Measurements from ENCODE around the gene TPCN1. TPM values are rescaled to one million over a fixed set of nuclear protein-coding genes. Genes with fewer than 3 reads are reported as not detected.

The TPCN1 gene
- total and polyA plus RNA-seq, 2 of the 8 experiments (the other 6 are each of a cell fraction or from before 2014, with no cell fraction given): 14.9 to 21.4 TPM

- H3K9me3 ChIP-seq (ENCODE audit: insufficient read depth in 2 of 2, low read depth in 1 of 2, low read length in 1 of 2): no peaks in the 10 kb centered on the region; a peak in 1 of 4 replicates
- no peak overlapping the region for H3K4me3 ChIP-seq (ENCODE audit: extremely low read depth in 1 of 4, insufficient read depth in 2 of 4, low read depth in 3 of 4, low read length in 4 of 4)
- H2BK12ac ChIP-seq (ENCODE audit: low read depth, low read length): 0 out of 2 replicates have a peak overlapping the region, but pooled peaks have one; percentile 39
- H3K36me3 ChIP-seq (ENCODE audit: control insufficient read depth in 2 of 4, insufficient read depth in 4 of 4, low read length in 3 of 4): no peaks in the 10 kb centered on the region
- no peaks in the 10 kb centered on the region for H4K20me1 ChIP-seq (replicated peaks in 1 of 2; ENCODE audit: control insufficient read depth in 1 of 2, insufficient read depth in 2 of 2, low read length in 2 of 2)
- no peak overlapping the region for H3K56ac ChIP-seq (replicated peaks; ENCODE audit: insufficient read length, low read depth, low read length)
- no peak overlapping the region for H2BK120ac ChIP-seq (replicated peaks; ENCODE audit: low read depth, low read length)
- no peak overlapping the region for H4K91ac ChIP-seq (replicated peaks; ENCODE audit: insufficient read length, low read length)
- H4K5ac ChIP-seq (ENCODE audit: insufficient read length, low read depth, low read length): no peak overlapping the region
- no peak overlapping the region for H2BK20ac ChIP-seq (ENCODE audit: low read length)
- POLR2A ChIA-PET (ENCODE audit: partially characterized antibody): interaction anchor here (1.1 to 6.8 kb wide), 5 partner anchors 9 to 63 kb away, joined by 3 to 31 read pairs (median 3); partner anchors contain the start of genes DDX54, RITA1 and TPCN1
- no peak overlapping the region for H3K23ac ChIP-seq (ENCODE audit: insufficient read length)
- no peak overlapping the region for H3K14ac ChIP-seq (ENCODE audit: insufficient read length)
- no peak overlapping the region for H3K4me2 ChIP-seq (ENCODE audit: insufficient read depth in 1 of 2, low read depth in 2 of 2, low read length in 2 of 2)
- H3K4ac ChIP-seq (replicated peaks; ENCODE audit: insufficient read length, low read depth, low read length): no peak overlapping the region
- no peaks in the 10 kb centered on the region for H3K79me2 ChIP-seq (ENCODE audit: control insufficient read depth in 1 of 2, insufficient read depth in 2 of 2, low read length in 2 of 2)
- H2BK15ac ChIP-seq (ENCODE audit: low read length): no peak overlapping the region
- H3K79me1 ChIP-seq (ENCODE audit: low read depth, low read length): no peaks in the 10 kb centered on the region
- CTCF ChIA-PET (ENCODE audit: partially characterized antibody): interaction anchor here (0.5 to 1.8 kb wide), 6 partner anchors 22 to 1759 kb away, joined by 3 to 5 read pairs (median 3); no protein-coding TSS in a partner anchor
- H4K8ac ChIP-seq (ENCODE audit: extremely low read depth, insufficient read depth, low read length): no peak overlapping the region
- H2BK5ac ChIP-seq (ENCODE audit: low read depth, low read length): no peak overlapping the region
- no peak overlapping the region for H2AK5ac ChIP-seq (ENCODE audit: low read depth, low read length)
- H3K4me1 ChIP-seq (replicated peaks in 1 of 4; ENCODE audit: control insufficient read depth in 3 of 4, insufficient read depth in 4 of 4, low read length in 3 of 4): peaks cover 0 to 2% (median 0%) of the 10 kb centered on the region in 4 experiments; a peak in 1 of 7 replicates
- H3K27ac ChIP-seq (ENCODE audit: low read depth, low read length): no peak overlapping the region
- H3K27me3 ChIP-seq (replicated peaks in 1 of 4; ENCODE audit: control insufficient read depth in 3 of 4, extremely low read depth in 1 of 4, insufficient read depth in 3 of 4, low read length in 3 of 4): no peaks in the 10 kb centered on the region
- H3K23me2 ChIP-seq (ENCODE audit: low read depth, low read length): no peaks in the 10 kb centered on the region
- 89% methylated on average over 14 of the region's 14 CpGs; no CpG with 5 or more reads in 1 of the 2 experiments for WGBS, 2 experiments (ENCODE audit: extremely low coverage in 1 of 2, insufficient coverage in 1 of 2, insufficient read length in 1 of 2, insufficient replicate concordance in 2 of 2, low coverage in 1 of 2, low lambda C conversion rate in 2 of 2, missing lambda C conversion rate in 1 of 2)
- 0 out of 7 replicates have a peak overlapping the region, but pooled peaks of 1 of the 4 experiments have one; percentile 26 for H3K9ac ChIP-seq (replicated peaks in 1 of 4; ENCODE audit: extremely low read depth in 1 of 4, low read depth in 3 of 4, low read length in 3 of 4)
- H3K18ac ChIP-seq (ENCODE audit: extremely low read depth, low read length): no peak overlapping the region
- H2AFZ ChIP-seq (ENCODE audit: low read length): no peak overlapping the region
- DNase-seq (ENCODE audit: low read depth in 1 of 2, low spot score in 2 of 2) (no peak), FAIRE-seq (no peak)
- TF ChIP-seq KDM5A (IDR thresholded peaks at IDR 0.05; ENCODE audit: low read length) (no peak), CTBP2 (IDR thresholded peaks at IDR 0.05; ENCODE audit: borderline replicate concordance, insufficient read depth, insufficient read length, low read length) (no peak), MAFK (IDR thresholded peaks at IDR 0.05; ENCODE audit: low read depth, low read length) (no peak), EGR1 (IDR thresholded peaks at IDR 0.05; ENCODE audit: borderline replicate concordance, low read depth, low read length) (no peak), NRF1 (IDR thresholded peaks at IDR 0.05; ENCODE audit: low read depth, low read length) (no peak), EZH2 (IDR thresholded peaks at IDR 0.05; ENCODE audit: low read depth, low read length, severe bottlenecking) (no peak), BACH1 (IDR thresholded peaks at IDR 0.05; ENCODE audit: low read length) (no peak), BRCA1 (IDR thresholded peaks at IDR 0.05; ENCODE audit: low read depth, low read length) (no peak), MAX (IDR thresholded peaks at IDR 0.05) (no peak), RXRA (IDR thresholded peaks at IDR 0.05; ENCODE audit: insufficient read depth, low read depth, low read length) (no peak), YY1 (IDR thresholded peaks at IDR 0.05; ENCODE audit: low read depth, low read length) (no peak)
Observed at GRCh38 chr12:113201187-113202177, 19.8 kb upstream of the TPCN1 start.

All from H1 (cell line).